ENCODE measurements around the gene VTI1A. TPM values are rescaled to one million over a fixed set of nuclear protein-coding genes. Genes with fewer than 3 reads are reported as not detected.

VTI1A gene
- total and polyA plus RNA-seq, 9 of the 15 experiments (the other 6 are each of a cell fraction or from before 2014, with no cell fraction given) = 9.3 to 21.4 (median 16.0) TPM

DNA sequence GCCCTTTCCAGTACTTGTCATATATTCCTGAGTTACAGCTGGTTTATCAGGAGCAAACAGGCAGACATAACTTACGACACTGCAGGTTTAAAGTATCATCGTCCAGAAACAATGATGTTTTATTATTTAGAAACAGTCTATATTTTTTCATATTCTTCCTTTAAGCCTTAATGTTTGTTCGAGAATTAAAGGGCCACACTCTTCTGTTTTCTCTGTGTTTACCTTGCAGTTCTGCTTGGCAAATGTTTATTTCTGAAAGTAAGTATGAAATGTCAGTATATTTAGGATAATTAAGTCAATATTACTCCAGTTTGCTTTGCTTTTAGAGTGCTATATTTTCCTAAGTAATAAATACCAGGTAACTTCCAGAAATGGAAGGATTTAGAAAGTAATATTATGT, 115.1 kb downstream of the VTI1A start:
- no peak overlapping the region for H3K4me2 ChIP-seq (ENCODE audit: insufficient read depth, low read length)
- intact Hi-C loops (cut with micrococcal nuclease) = loop anchor here (10.0 kb wide), 1 partner anchor 553 kb away; no protein-coding TSS in a partner anchor
- ChIA-PET POLR2A (interaction anchor here (0.7 kb wide), 1 partner anchor 313 kb away, joined by 3 read pairs; no protein-coding TSS in a partner anchor), CTCF (ENCODE audit: low intra/inter-chr PET ratio) (no interaction called here)
- no peaks in the 10 kb centered on the region for H3K9me3 ChIP-seq (replicated peaks; ENCODE audit: control insufficient read depth, insufficient read depth, low read depth, low read length)
- in situ Hi-C loops (cut with MboI) = no loop called here
- 14% methylated on average over 3 of the region's 3 CpGs for WGBS (ENCODE audit: insufficient coverage, low coverage, missing lambda C conversion rate)
- no peaks in the 10 kb centered on the region for H3K79me2 ChIP-seq (ENCODE audit: control insufficient read depth, insufficient read depth, low read length)
- no peaks in the 10 kb centered on the region for H3K27me3 ChIP-seq (ENCODE audit: control insufficient read depth in 2 of 2, insufficient read depth in 2 of 2, low read length in 2 of 2)
- no peaks in the 10 kb centered on the region for H3K36me3 ChIP-seq (ENCODE audit: control insufficient read depth, insufficient read depth, low read length)
- no peak overlapping the region for H3K4me3 ChIP-seq
- no peaks in the 10 kb centered on the region for H4K20me1 ChIP-seq (replicated peaks; ENCODE audit: control insufficient read depth, insufficient read depth, low read length)
- ATAC-seq = no peak
- FAIRE-seq = no peak
- no peak for DNase-seq (ENCODE audit: extremely low read depth in 1 of 4, low spot score in 3 of 4)
- H3K27ac ChIP-seq (ENCODE audit: extremely low read depth, low read depth, low read length) = no peak overlapping the region
- no peaks in the 10 kb centered on the region for H3K9me1 ChIP-seq (ENCODE audit: control insufficient read depth, insufficient read depth, low read length)
- no TSS peak for BruUV-seq (replicated peaks)
- TF ChIP-seq TCF3 (CRISPR knock-in tag; IDR thresholded peaks at IDR 0.05) (peak; percentile 35; the same call in 1 of the 2 replicates), STAT5A (IDR thresholded peaks at IDR 0.05; ENCODE audit: borderline replicate concordance, low read length) (no peak)
- TF ChIP-seq, protein P1, sequence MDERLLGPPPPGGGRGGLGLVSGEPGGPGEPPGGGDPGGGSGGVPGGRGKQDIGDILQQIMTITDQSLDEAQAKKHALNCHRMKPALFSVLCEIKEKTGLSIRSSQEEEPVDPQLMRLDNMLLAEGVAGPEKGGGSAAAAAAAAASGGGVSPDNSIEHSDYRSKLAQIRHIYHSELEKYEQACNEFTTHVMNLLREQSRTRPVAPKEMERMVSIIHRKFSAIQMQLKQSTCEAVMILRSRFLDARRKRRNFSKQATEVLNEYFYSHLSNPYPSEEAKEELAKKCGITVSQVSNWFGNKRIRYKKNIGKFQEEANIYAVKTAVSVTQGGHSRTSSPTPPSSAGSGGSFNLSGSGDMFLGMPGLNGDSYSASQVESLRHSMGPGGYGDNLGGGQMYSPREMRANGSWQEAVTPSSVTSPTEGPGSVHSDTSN (CRISPR knock-in tag; IDR thresholded peaks at IDR 0.05; ENCODE audit: low read depth) = no peak
- TF ChIP-seq, protein P1 (tag; conservative IDR thresholded peaks at IDR 0.05; ENCODE audit: low read depth) = peak; percentile 64
- no peaks in the 10 kb centered on the region for H3K4me1 ChIP-seq (replicated peaks in 1 of 2; ENCODE audit: control insufficient read depth in 2 of 2, insufficient read depth in 2 of 2, low read length in 2 of 2)
- no peak overlapping the region for H2AFZ ChIP-seq (ENCODE audit: low read depth, low read length)
- H3K9ac ChIP-seq (ENCODE audit: insufficient read depth in 1 of 2, low read depth in 2 of 2, low read length in 2 of 2) = no peak overlapping the region

Measured in K562 (cell line).